Measurements from ENCODE around the gene MACROD1. TPM values are rescaled to one million over a fixed set of nuclear protein-coding genes. Genes with fewer than 3 reads are reported as not detected.

The MACROD1 gene
- total RNA-seq, 1 donor from 2014 or later: 3.4 TPM

DNA sequence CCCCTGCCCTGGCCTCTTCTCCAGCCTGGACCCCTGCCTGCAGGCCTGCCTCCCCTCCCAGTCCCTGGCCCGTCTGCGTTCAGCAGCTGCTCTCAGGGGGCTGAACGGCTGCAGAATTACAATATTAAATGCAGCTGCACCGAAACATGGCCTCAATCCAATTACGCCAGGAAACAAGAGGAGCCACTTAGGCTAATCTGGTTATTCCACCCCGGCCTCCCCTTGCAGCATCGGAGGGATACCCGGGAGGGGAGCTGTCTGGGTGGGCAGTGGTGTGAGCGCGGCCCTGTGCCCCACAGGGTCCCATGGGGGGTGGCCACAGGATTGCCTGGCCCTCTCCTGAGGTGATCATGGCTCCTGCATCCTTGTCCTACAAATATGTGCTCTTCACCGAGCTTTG is 87.6 kb downstream of the MACROD1 start:
- peaks cover 21% of the 10 kb centered on the region for H3K27me3 ChIP-seq (ENCODE audit: insufficient read depth, low read length)
- no peaks in the 10 kb centered on the region for H3K9me3 Mint-ChIP-seq (ENCODE audit: unreplicated experiment)
- H3K4me1 Mint-ChIP-seq (ENCODE audit: low read depth, unreplicated experiment): no peaks in the 10 kb centered on the region
- peaks cover 36% of the 10 kb centered on the region for H4K20me1 ChIP-seq (ENCODE audit: insufficient read depth, low read length)
- TF ChIP-seq EZH2 (IDR thresholded peaks at IDR 0.05; ENCODE audit: insufficient read depth, low read length): no peak
- TF ChIP-seq, protein P1, sequence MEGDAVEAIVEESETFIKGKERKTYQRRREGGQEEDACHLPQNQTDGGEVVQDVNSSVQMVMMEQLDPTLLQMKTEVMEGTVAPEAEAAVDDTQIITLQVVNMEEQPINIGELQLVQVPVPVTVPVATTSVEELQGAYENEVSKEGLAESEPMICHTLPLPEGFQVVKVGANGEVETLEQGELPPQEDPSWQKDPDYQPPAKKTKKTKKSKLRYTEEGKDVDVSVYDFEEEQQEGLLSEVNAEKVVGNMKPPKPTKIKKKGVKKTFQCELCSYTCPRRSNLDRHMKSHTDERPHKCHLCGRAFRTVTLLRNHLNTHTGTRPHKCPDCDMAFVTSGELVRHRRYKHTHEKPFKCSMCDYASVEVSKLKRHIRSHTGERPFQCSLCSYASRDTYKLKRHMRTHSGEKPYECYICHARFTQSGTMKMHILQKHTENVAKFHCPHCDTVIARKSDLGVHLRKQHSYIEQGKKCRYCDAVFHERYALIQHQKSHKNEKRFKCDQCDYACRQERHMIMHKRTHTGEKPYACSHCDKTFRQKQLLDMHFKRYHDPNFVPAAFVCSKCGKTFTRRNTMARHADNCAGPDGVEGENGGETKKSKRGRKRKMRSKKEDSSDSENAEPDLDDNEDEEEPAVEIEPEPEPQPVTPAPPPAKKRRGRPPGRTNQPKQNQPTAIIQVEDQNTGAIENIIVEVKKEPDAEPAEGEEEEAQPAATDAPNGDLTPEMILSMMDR (IDR thresholded peaks at IDR 0.05; ENCODE audit: insufficient read depth, low read depth, low read length): no peak
- H3K4me3 Mint-ChIP-seq (ENCODE audit: unreplicated experiment): no peak overlapping the region
- H3K4me3 ChIP-seq (ENCODE audit: insufficient read depth, low read depth, low read length): no peak overlapping the region
- H2AFZ ChIP-seq (ENCODE audit: low read depth, low read length): no peak overlapping the region
- H3K4me1 ChIP-seq (ENCODE audit: insufficient read depth, low read length): no peaks in the 10 kb centered on the region
- no peaks in the 10 kb centered on the region for H3K79me2 ChIP-seq (ENCODE audit: insufficient read depth, low read length)
- no peak overlapping the region for H3K4me2 ChIP-seq (ENCODE audit: low read length)
- DNase-seq (ENCODE audit: low read depth) (no peak), FAIRE-seq (no peak)
- H3K9ac ChIP-seq (ENCODE audit: low read length): no peak overlapping the region
- peaks cover 2% of the 10 kb centered on the region for H3K36me3 Mint-ChIP-seq (ENCODE audit: low read depth, unreplicated experiment)
- no peaks in the 10 kb centered on the region for H3K9me3 ChIP-seq (ENCODE audit: insufficient read depth, low read depth, low read length)
- no peaks in the 10 kb centered on the region for H3K36me3 ChIP-seq (ENCODE audit: insufficient read depth, low read length)
- no peak overlapping the region for H3K27ac Mint-ChIP-seq (ENCODE audit: unreplicated experiment)
- H3K27me3 Mint-ChIP-seq (ENCODE audit: low read depth, unreplicated experiment): peaks cover 70% of the 10 kb centered on the region
- no peak overlapping the region for H3K27ac ChIP-seq (ENCODE audit: low read depth, low read length)

GRCh38 chr11:64077607-64078006 is 88.3 kb downstream of the MACROD1 start:
- no peak overlapping the region for H3K27ac ChIP-seq (ENCODE audit: low read depth, low read length)

DNA sequence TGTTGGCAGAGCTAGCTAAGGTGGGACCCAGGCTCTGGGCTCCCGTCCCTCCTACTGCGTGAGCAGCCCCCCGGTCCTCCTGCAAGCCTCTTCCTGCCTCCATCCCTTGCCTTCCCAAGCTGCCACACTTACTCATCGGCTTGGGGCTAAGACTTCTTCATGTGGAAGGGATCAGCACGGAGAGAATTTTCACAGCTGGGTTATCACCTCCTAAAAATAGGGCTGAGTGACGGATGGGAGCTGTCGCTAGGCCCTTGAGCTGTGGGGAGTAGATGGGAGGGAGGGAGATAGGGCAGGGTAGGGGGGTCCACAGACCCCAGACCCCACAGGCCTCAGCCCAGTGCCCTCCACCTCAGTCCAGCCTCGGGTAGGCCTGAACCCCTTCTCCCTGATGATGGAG is 89.2 kb downstream of the MACROD1 start:
- no peak for TF ChIP-seq EZH2 (IDR thresholded peaks at IDR 0.05; ENCODE audit: insufficient read depth, low read length)
- TF ChIP-seq, protein P1 (IDR thresholded peaks at IDR 0.05; ENCODE audit: insufficient read depth, low read depth, low read length): no peak
- no peaks in the 10 kb centered on the region for H3K9me3 ChIP-seq (ENCODE audit: insufficient read depth, low read depth, low read length)
- no peaks in the 10 kb centered on the region for H3K79me2 ChIP-seq (ENCODE audit: insufficient read depth, low read length)
- no peak overlapping the region for H3K4me2 ChIP-seq (ENCODE audit: low read length)
- H3K27ac ChIP-seq (ENCODE audit: low read depth, low read length): no peak overlapping the region
- FAIRE-seq: no peak
- no peaks in the 10 kb centered on the region for H3K4me1 ChIP-seq (ENCODE audit: insufficient read depth, low read length)
- no peak overlapping the region for H3K4me3 ChIP-seq (ENCODE audit: insufficient read depth, low read depth, low read length)
- H3K27me3 Mint-ChIP-seq (ENCODE audit: low read depth, unreplicated experiment): peaks cover 65% of the 10 kb centered on the region
- H3K36me3 Mint-ChIP-seq (ENCODE audit: low read depth, unreplicated experiment): no peaks in the 10 kb centered on the region
- no peak overlapping the region for H3K4me3 Mint-ChIP-seq (ENCODE audit: unreplicated experiment)
- no peaks in the 10 kb centered on the region for H3K9me3 Mint-ChIP-seq (ENCODE audit: unreplicated experiment)
- peaks cover 36% of the 10 kb centered on the region for H4K20me1 ChIP-seq (ENCODE audit: insufficient read depth, low read length)
- DNase-seq (ENCODE audit: low read depth): no peak
- no peaks in the 10 kb centered on the region for H3K4me1 Mint-ChIP-seq (ENCODE audit: low read depth, unreplicated experiment)
- H3K27ac Mint-ChIP-seq (ENCODE audit: unreplicated experiment): no peak overlapping the region
- no peak overlapping the region for H3K9ac ChIP-seq (ENCODE audit: low read length)
- no peaks in the 10 kb centered on the region for H3K36me3 ChIP-seq (ENCODE audit: insufficient read depth, low read length)
- peaks cover 21% of the 10 kb centered on the region for H3K27me3 ChIP-seq (ENCODE audit: insufficient read depth, low read length)
- H2AFZ ChIP-seq (ENCODE audit: low read depth, low read length): no peak overlapping the region

More at GRCh38 chr11:64077607-64078006, 88.3 kb downstream of the MACROD1 start:
- H4K20me1 ChIP-seq (ENCODE audit: insufficient read depth, low read length): peaks cover 36% of the 10 kb centered on the region
- H3K36me3 Mint-ChIP-seq (ENCODE audit: low read depth, unreplicated experiment): no peaks in the 10 kb centered on the region
- no peak overlapping the region for H3K4me3 ChIP-seq (ENCODE audit: insufficient read depth, low read depth, low read length)
- H3K4me3 Mint-ChIP-seq (ENCODE audit: unreplicated experiment): no peak overlapping the region
- no peak overlapping the region for H2AFZ ChIP-seq (ENCODE audit: low read depth, low read length)
- no peaks in the 10 kb centered on the region for H3K4me1 Mint-ChIP-seq (ENCODE audit: low read depth, unreplicated experiment)
- no peak for TF ChIP-seq EZH2 (IDR thresholded peaks at IDR 0.05; ENCODE audit: insufficient read depth, low read length)
- TF ChIP-seq, protein P1 (IDR thresholded peaks at IDR 0.05; ENCODE audit: insufficient read depth, low read depth, low read length): no peak
- no peak for DNase-seq (ENCODE audit: low read depth)
- no peaks in the 10 kb centered on the region for H3K9me3 Mint-ChIP-seq (ENCODE audit: unreplicated experiment)
- H3K27me3 ChIP-seq (ENCODE audit: insufficient read depth, low read length): peaks cover 22% of the 10 kb centered on the region
- peaks cover 70% of the 10 kb centered on the region for H3K27me3 Mint-ChIP-seq (ENCODE audit: low read depth, unreplicated experiment)
- no peaks in the 10 kb centered on the region for H3K9me3 ChIP-seq (ENCODE audit: insufficient read depth, low read depth, low read length)
- no peak for FAIRE-seq
- H3K4me2 ChIP-seq (ENCODE audit: low read length): no peak overlapping the region
- no peak overlapping the region for H3K9ac ChIP-seq (ENCODE audit: low read length)
- H3K36me3 ChIP-seq (ENCODE audit: insufficient read depth, low read length): no peaks in the 10 kb centered on the region
- H3K4me1 ChIP-seq (ENCODE audit: insufficient read depth, low read length): no peaks in the 10 kb centered on the region
- no peaks in the 10 kb centered on the region for H3K79me2 ChIP-seq (ENCODE audit: insufficient read depth, low read length)
- no peak overlapping the region for H3K27ac Mint-ChIP-seq (ENCODE audit: unreplicated experiment)

Data from astrocyte (in vitro differentiated cells and primary cell).